NCI-H2029 (cell line): Measurements from ENCODE around the gene NLRP1.

ENCODE experiments used
- DNase-seq: peaks from one replicate; lab custom pipeline; 2025; lab: John Stamatoyannopoulos, UW

NLRP1 gene

GRCh38 chr17:5516060-5516792 is 68.1 kb downstream of the NLRP1 start:
- no peak for DNase-seq

GRCh38 chr17:5514976-5515375 is 69.3 kb downstream of the NLRP1 start:
- no peak for DNase-seq

- no peak for DNase-seq
Observed at GRCh38 chr17:5513628-5514027, 70.7 kb downstream of the NLRP1 start.

- no peak for DNase-seq
Observed at GRCh38 chr17:5511401-5512225, 72.7 kb downstream of the NLRP1 start.

- no peak for DNase-seq
Observed at GRCh38 chr17:5510771-5511170, 73.5 kb downstream of the NLRP1 start.

GRCh38 chr17:5509482-5509881 is 74.8 kb downstream of the NLRP1 start:
- DNase-seq, result no peak

GRCh38 chr17:5508810-5509209 is 75.5 kb downstream of the NLRP1 start:
- DNase-seq, result no peak

GRCh38 chr17:5506307-5506706 is 78.0 kb downstream of the NLRP1 start:
- no peak for DNase-seq

- DNase-seq, result no peak
Observed at GRCh38 chr17:5502552-5502951, 81.8 kb downstream of the NLRP1 start.

- DNase-seq, result no peak
Observed at GRCh38 chr17:5501685-5502084, 82.6 kb downstream of the NLRP1 start.

GRCh38 chr17:5500589-5501391 is 83.5 kb downstream of the NLRP1 start:
- DNase-seq, result peak; percentile 68

- DNase-seq, result no peak
Observed at GRCh38 chr17:5500247-5500588, 84.1 kb downstream of the NLRP1 start.

- DNase-seq, result no peak
Observed at GRCh38 chr17:5499476-5500231, 84.7 kb downstream of the NLRP1 start.

GRCh38 chr17:5492970-5493369 is 91.3 kb downstream of the NLRP1 start:
- DNase-seq, result no peak

- no peak for DNase-seq
Observed at GRCh38 chr17:5488752-5489151, 95.6 kb downstream of the NLRP1 start.

GRCh38 chr17:5486206-5487124 is 97.8 kb downstream of the NLRP1 start, which contains the start of gene MIS12:
Gene MIS12, plus strand, starts transcription at chr17:5486566. Its CDS starts 2,297 bp downstream, at chr17:5488863.
- peak; percentile 93 for DNase-seq

- no peak for DNase-seq
Observed at GRCh38 chr17:5485270-5486205, 98.8 kb downstream of the NLRP1 start, which contains the start of gene DERL2. Gene DERL2, minus strand, starts transcription at chr17:5486178. Its CDS starts 17 bp downstream, at chr17:5486161.

- DNase-seq, result no peak
Observed at GRCh38 chr17:5481451-5481850, 102.9 kb downstream of the NLRP1 start.

- DNase-seq, result no peak
Observed at GRCh38 chr17:5480962-5481361, 103.3 kb downstream of the NLRP1 start.
